ENCODE results near the gene SEC16A.

Gene SEC16A

DNA sequence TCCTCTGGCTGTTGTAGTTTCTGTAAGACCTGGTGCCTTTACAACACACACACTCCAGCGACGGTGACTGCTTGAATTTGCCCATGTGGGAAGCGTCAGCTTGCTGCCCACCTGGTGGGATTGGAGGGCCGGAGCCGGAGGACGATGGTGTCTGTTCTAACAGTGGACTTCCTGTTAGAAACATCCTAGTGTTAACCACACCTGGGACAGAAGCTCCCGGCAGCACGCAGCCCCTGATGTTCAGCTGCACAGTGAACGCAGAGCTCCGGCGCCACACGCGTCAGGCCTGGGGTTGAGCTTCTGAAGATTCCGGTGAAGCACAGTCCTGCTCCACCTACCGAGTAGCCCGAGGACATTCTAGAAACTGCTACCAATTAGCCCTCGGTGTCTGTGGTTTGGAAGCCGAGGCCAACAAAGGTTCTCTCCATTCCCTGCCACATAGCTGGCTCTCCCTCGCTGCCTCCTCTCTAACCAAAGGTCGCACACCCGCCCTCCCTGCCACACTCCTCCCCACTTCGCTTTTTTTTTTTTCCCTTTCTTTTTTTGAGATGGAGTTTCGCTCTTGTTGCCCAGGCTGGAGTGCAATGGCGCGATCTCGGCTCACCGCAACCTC lies 58.0 kb downstream of the SEC16A start:
- no peak overlapping the region for H3K4me3 ChIP-seq (ENCODE audit: low read depth, low read length)
- TF ChIP-seq, protein P1, sequence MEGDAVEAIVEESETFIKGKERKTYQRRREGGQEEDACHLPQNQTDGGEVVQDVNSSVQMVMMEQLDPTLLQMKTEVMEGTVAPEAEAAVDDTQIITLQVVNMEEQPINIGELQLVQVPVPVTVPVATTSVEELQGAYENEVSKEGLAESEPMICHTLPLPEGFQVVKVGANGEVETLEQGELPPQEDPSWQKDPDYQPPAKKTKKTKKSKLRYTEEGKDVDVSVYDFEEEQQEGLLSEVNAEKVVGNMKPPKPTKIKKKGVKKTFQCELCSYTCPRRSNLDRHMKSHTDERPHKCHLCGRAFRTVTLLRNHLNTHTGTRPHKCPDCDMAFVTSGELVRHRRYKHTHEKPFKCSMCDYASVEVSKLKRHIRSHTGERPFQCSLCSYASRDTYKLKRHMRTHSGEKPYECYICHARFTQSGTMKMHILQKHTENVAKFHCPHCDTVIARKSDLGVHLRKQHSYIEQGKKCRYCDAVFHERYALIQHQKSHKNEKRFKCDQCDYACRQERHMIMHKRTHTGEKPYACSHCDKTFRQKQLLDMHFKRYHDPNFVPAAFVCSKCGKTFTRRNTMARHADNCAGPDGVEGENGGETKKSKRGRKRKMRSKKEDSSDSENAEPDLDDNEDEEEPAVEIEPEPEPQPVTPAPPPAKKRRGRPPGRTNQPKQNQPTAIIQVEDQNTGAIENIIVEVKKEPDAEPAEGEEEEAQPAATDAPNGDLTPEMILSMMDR (conservative IDR thresholded peaks at IDR 0.05; ENCODE audit: low read depth, low read length), result no peak
- no peak for DNase-seq (ENCODE audit: low read depth)

DNA sequence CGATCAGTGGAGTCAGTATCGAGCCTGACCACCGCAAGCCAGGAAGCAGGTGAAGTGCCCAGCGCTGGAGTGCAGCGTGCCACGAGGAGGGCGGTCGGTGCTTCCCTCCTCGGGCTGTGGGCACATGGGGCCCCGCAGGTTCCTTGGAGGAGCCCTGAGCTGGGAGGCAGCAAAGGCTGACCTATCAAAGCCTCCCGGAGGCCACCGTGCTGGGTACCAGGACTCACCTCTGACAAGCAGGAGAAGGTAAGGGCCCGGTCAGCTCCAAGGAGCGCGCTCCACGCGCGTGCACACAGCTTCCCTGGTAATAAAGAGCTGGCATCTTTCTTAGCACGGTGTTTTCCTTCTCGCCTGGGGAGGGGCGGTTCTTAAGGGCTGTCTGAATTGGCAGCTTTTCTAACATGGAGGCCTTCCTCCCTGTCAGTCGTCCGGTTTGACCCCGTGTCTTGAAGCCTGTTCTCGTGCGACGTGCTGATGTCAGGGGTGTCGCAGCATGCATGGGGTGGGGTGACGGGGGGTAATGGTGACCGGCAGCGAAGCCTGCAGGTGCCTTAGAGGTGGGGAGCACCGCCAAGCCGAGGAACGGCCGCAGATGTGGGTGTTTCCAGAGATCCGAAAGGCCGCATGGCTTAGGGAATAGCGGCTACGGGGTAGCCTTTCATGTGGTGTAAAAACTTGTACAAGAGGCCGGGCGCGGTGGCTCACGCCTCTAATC lies 59.3 kb downstream of the SEC16A start:
- DNase-seq (ENCODE audit: low read depth), result no peak
- TF ChIP-seq, protein P1 (conservative IDR thresholded peaks at IDR 0.05; ENCODE audit: low read depth, low read length), result no peak
- H3K4me3 ChIP-seq (ENCODE audit: low read depth, low read length), result no peak overlapping the region

DNA sequence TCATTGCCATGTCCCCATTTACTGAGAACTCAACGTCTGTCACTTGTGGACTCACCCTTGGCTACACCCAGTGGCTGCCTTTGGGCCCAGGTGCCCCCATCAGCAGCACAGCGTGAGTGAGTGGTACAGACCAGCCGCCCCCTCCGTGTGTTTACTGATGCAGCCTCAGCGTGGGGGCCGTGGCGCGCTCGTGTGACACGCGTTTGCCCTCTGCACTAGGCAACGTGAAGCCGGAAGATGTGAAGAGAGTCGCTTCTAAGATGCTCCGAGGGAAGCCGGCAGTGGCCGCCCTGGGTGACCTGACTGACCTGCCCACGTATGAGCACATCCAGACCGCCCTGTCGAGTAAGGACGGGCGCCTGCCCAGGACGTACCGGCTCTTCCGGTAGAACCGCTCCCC lies 60.0 kb downstream of the SEC16A start:
- no peak for DNase-seq (ENCODE audit: low read depth)
- H3K4me3 ChIP-seq (ENCODE audit: low read depth, low read length), result no peak overlapping the region
- TF ChIP-seq, protein P1 (conservative IDR thresholded peaks at IDR 0.05; ENCODE audit: low read depth, low read length), result no peak

DNA sequence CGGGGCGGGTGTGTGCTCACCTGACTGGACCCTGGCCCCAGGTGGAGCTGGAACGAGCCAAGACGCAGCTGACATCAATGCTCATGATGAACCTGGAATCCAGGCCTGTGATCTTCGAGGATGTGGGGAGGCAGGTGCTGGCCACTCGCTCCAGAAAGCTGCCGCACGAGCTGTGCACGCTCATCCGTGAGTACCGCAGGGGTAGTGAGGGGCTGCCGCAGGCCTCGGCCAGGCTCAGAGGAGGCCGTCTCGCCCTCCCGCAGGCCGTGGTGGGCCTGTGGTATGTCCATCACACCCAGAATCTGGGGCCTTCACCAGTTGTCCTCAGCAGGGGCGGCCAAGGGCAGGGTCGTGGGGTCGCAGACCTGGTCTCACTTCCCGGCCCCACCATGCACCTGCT lies 61.0 kb downstream of the SEC16A start:
- no peak for DNase-seq (ENCODE audit: low read depth)
- TF ChIP-seq, protein P1 (conservative IDR thresholded peaks at IDR 0.05; ENCODE audit: low read depth, low read length), result no peak
- no peak overlapping the region for H3K4me3 ChIP-seq (ENCODE audit: low read depth, low read length)

DNA sequence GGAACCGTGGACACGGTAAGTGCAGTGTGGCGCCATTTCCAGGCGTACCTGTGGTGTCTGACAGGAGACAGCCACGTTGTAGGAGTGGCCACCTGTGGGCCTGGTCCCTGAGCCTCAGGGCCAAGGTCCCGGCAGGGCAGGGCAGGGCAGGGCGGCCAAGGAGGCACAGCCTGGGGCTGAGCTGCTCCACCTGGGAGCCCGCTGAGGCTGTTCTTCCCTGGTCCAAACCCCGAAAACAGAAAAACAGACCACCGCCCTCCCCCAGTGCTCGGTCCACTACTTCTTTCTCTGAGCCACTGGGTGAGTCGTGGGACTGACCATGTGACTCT lies 63.8 kb downstream of the SEC16A start:
- TF ChIP-seq, protein P1 (conservative IDR thresholded peaks at IDR 0.05; ENCODE audit: low read depth, low read length), result no peak
- DNase-seq (ENCODE audit: low read depth), result no peak
- no peak overlapping the region for H3K4me3 ChIP-seq (ENCODE audit: low read depth, low read length)

DNA sequence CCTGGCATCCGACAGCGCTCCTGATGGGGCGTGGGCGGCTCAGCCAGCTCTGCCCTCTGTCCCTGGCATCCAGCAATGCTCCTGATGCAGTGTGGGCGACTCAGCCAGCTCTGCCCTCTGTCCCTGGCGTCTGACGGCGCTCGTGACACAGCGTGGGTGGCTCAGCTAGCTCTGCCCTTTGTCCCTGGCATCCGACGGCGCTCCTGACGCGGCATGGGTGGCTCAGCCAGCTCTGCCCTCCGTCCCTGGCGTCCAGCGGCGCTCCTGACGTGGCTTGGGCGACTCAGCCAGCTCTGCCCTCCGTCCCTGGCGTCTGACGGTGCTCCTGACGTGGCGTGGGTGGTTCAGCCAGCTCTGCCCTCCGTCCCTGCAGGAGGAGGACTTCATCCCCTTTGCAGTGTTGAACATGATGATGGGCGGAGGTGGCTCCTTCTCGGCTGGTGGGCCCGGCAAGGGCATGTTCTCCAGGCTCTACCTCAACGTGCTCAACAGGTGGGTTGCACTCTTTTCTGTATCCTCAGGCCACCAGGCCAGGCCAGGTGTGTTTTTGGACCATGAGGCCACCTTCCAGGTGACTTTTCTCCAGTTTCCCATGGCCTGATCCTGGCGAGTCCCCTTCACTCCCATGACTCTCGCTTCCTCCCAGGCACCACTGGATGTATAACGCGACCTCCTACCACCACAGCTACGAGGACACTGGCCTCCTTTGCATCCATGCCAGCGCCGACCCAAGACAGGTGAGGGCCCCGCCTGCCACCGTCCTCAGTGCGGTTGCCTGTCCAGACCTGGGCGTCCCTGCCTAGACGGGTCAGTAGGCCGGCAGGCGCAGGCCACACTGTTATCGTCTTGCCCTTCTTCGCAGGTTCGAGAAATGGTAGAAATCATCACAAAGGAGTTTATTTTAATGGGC lies 64.4 kb downstream of the SEC16A start:
- TF ChIP-seq, protein P1 (conservative IDR thresholded peaks at IDR 0.05; ENCODE audit: low read depth, low read length), result no peak
- no peak for DNase-seq (ENCODE audit: low read depth)
- no peak overlapping the region for H3K4me3 ChIP-seq (ENCODE audit: low read depth, low read length)

Measured in choroid plexus epithelial cell (primary cell).